Left ventricle myocardium inferior (tissue), 1 donor: ENCODE results near the gene WWC2. TPM values are rescaled to one million over a fixed set of nuclear protein-coding genes. Genes with fewer than 3 reads are reported as not detected.

Source experiments
- DNase-seq: peaks from one replicate; pipeline ENCODE4 v3.0.0-alpha.2; 2020
- H3K27ac ChIP-seq: fragments of 200-600 bp; replicated peaks from 2 replicates; pipeline ENCODE4 v1.8.0; 2021
- H3K27me3 ChIP-seq: fragments of 200-600 bp; 2 replicates; pipeline ENCODE4 v1.8.0; 2021; ENCODE audit warnings: low read depth
- H3K36me3 ChIP-seq: fragments of 200-600 bp; 2 replicates; pipeline ENCODE4 v1.8.0; 2021
- H3K4me1 ChIP-seq: fragments of 200-600 bp; 2 replicates; pipeline ENCODE4 v1.8.0; 2021
- H3K4me3 ChIP-seq: fragments of 200-600 bp; 2 replicates; pipeline ENCODE4 v1.8.0; 2021; ENCODE audit warnings: mild to moderate bottlenecking, moderate library complexity
- H3K9me3 ChIP-seq: fragments of 200-600 bp; replicated peaks from 2 replicates; pipeline ENCODE4 v1.8.0; 2021
- CTCF ChIP-seq: fragments of 200-600 bp; IDR thresholded peaks from 2 replicates; pipeline ENCODE4 v1.8.0; 2021; ENCODE audit warnings: antibody characterized with exemption, mild to moderate bottlenecking, borderline replicate concordance
- intact Hi-C: fragments of 100-400 bp; cut with micrococcal nuclease; formaldehyde crosslinking; loops from one replicate; pipeline ENCODE4 v1.11.0; 2022
- total RNA-seq: library from RNA; stranded (reverse); fragmentation: NEBNext Ultra II Directional; extraction: Animal tissue kit (Norgen Biotek cat#: 25700); gene quantifications from one replicate; pipeline ENCODE4 v1.2.1, GENCODE V29; 2021
- donor health status: DM: no; HTN: yes; CAD: no; lungs with severe emphysema.

Gene WWC2
- total RNA-seq, 1 donor from 2014 or later, result 42.3 TPM

- Histone ChIP-seq H3K4me1 (peaks cover 32% of the 10 kb centered on the region), H3K27ac (no peak overlapping the region), H3K4me3 (no peak overlapping the region), H3K27me3 (no peaks in the 10 kb centered on the region), H3K9me3 (no peaks in the 10 kb centered on the region), H3K36me3 (no peaks in the 10 kb centered on the region)
- intact Hi-C loops, result no loop called here
- no peak for TF ChIP-seq CTCF
- no peak for DNase-seq
Observed at GRCh38 chr4:183096276-183096965, 2.6 kb upstream of the WWC2 start.

DNA sequence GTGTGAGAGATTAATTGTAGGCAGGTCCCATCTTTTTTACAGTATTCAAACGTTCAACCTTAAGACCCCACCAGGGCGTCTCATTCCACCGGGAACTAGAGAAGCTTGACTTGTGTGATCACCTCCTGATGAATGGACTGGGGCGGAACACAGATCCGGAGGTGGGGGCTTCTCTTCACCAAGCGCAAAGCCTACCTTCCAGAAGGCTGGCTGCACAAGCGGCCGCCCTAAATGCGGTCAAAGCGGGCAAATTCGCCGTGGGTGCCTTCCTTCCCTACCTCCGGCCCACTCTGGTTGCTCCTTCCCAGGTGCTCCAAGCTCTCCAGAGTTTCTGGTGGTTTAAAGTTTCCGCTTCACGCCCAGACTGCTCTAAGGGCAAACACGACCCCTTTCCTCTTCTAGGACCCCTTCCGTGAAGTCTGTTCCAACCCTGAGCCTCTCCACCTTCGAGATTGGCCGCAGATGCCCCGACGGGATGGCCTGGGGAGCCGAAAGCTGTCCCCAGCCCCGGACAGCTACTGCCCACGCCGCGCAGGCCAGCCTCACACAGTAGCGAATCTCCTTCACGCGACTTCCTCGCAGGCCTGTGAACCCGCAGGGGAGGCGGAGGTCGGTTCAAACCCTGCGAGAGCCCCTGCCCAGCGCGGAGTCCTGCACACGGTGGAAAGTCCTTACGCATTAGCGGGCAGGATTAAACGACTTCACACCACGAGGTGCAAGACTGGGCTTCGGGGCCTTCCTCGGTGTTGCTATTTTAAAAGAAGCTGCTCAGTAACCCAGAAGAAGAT, 1.6 kb upstream of the WWC2 start:
- peak overlapping the region; percentile 98 for H3K27ac ChIP-seq
- no peaks in the 10 kb centered on the region for H3K36me3 ChIP-seq
- H3K27me3 ChIP-seq, result no peaks in the 10 kb centered on the region
- no peak for TF ChIP-seq CTCF
- no peaks in the 10 kb centered on the region for H3K9me3 ChIP-seq
- H3K4me3 ChIP-seq, result peak overlapping the region; percentile 78
- DNase-seq, result peak; percentile 26
- peaks cover 43% of the 10 kb centered on the region for H3K4me1 ChIP-seq
- intact Hi-C loops, result no loop called here

DNA sequence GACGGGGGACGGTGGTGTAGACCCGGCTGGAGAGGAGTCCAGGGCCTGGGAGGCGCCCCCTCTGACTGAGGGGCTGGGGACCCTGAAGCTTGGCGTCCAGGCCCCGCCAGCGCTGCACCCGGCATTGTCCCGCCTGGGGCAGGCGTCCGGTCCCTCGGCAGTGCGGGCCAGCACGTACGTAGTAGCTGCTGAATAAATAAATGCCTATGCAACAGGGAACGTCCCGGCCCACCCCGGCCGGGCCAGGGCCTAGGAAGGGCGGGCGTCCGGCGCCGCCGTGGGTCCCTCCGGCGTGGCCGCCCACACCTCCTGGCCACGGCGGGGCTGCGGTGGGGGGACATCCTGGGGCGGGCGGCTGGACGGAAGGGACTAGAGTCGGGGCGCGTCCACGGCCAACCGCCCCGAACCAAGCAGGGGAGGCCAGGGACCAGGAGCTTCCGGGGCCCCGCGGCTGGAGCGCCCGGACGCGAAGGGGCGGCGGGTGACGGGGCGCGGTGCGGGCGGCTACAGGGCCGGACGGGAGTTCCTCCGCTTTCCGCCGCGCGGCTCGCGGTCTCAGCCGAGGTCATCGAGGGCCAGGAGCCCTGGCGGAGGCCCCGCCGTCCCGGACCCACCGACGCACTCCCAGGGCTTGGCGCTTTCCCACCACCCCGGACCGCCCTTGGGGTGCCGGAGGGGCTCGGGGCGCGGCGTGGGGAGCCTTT, 886 bp upstream of the WWC2 start:
- intact Hi-C loops, result no loop called here
- Histone ChIP-seq H3K27ac (peak overlapping the region; percentile 98), H3K27me3 (no peaks in the 10 kb centered on the region), H3K9me3 (no peaks in the 10 kb centered on the region), H3K36me3 (no peaks in the 10 kb centered on the region), H3K4me1 (peaks cover 47% of the 10 kb centered on the region), H3K4me3 (peak overlapping the region; percentile 78)
- peak; percentile 65 for DNase-seq
- TF ChIP-seq CTCF, result no peak

GRCh38 chr4:183099537-183100297, 660 bp downstream of the WWC2 start:
- no peaks in the 10 kb centered on the region for H3K36me3 ChIP-seq
- intact Hi-C loops, result no loop called here
- H3K27me3 ChIP-seq, result no peaks in the 10 kb centered on the region

More at GRCh38 chr4:183099537-183100297, 660 bp downstream of the WWC2 start:
- Histone ChIP-seq H3K27ac (peak overlapping the region; percentile 98), H3K4me1 (peaks cover 58% of the 10 kb centered on the region), H3K4me3 (peak overlapping the region; percentile 78), H3K9me3 (no peaks in the 10 kb centered on the region)
- TF ChIP-seq CTCF, result peak; percentile 26
- peak; percentile 36 for DNase-seq
